Measurements from ENCODE around the gene AAR2.

AAR2 gene

GRCh38 chr20:36235892-36236785 lies at the start of gene AAR2:
TSS of gene AAR2 (plus strand) at chr20:36236478. CDS start at chr20:36239869, 3,391 bp downstream.
- DNase-seq = peak in 57 of 58 donors; percentile 21 to 89 (median 69)

- no peak for DNase-seq
Measured at GRCh38 chr20:36193977-36194712, 42.1 kb upstream of the AAR2 start.

- DNase-seq = no peak
Measured at GRCh38 chr20:36196676-36197075, 39.6 kb upstream of the AAR2 start.

GRCh38 chr20:36197271-36197670 lies 39.0 kb upstream of the AAR2 start:
- no peak for DNase-seq

GRCh38 chr20:36199345-36200257 lies 36.7 kb upstream of the AAR2 start:
- peak in 54 of 58 donors; percentile 8 to 87 (median 52) for DNase-seq

- DNase-seq = no peak
Measured at GRCh38 chr20:36200451-36200850, 35.8 kb upstream of the AAR2 start.

GRCh38 chr20:36201198-36201597 lies 35.1 kb upstream of the AAR2 start:
- DNase-seq = no peak

GRCh38 chr20:36202891-36203338 lies 33.4 kb upstream of the AAR2 start:
- peak in 52 of 58 donors; percentile 13 to 85 (median 50) for DNase-seq

GRCh38 chr20:36203861-36204260 lies 32.4 kb upstream of the AAR2 start:
- DNase-seq = no peak

- no peak for DNase-seq
Measured at GRCh38 chr20:36205026-36205425, 31.3 kb upstream of the AAR2 start.

GRCh38 chr20:36206068-36206467 lies 30.2 kb upstream of the AAR2 start:
- DNase-seq = no peak

- no peak for DNase-seq
Measured at GRCh38 chr20:36206641-36207040, 29.6 kb upstream of the AAR2 start.

GRCh38 chr20:36207602-36208001 lies 28.7 kb upstream of the AAR2 start:
- DNase-seq = no peak

GRCh38 chr20:36208257-36208656 lies 28.0 kb upstream of the AAR2 start:
- no peak for DNase-seq

GRCh38 chr20:36210436-36211021 lies 25.7 kb upstream of the AAR2 start:
- no peak for DNase-seq

GRCh38 chr20:36213362-36213761 lies 22.9 kb upstream of the AAR2 start:
- no peak for DNase-seq

GRCh38 chr20:36214684-36215256 lies 21.5 kb upstream of the AAR2 start:
- no peak for DNase-seq

GRCh38 chr20:36215778-36216177 lies 20.5 kb upstream of the AAR2 start:
- DNase-seq = no peak

GRCh38 chr20:36216314-36217025 lies 19.8 kb upstream of the AAR2 start:
- DNase-seq = no peak

GRCh38 chr20:36217226-36217625 lies 19.1 kb upstream of the AAR2 start:
- DNase-seq = no peak

All from anterior cingulate cortex (tissue), 58 donors.